PC-3 (cell line): ENCODE data around the gene NR5A1.

ENCODE experiments used
- CTCF ChIP-seq: fragments of 300-600 bp; sonication (generic); conservative IDR thresholded peaks from 2 replicates; pipeline ENCODE4 v1.5.1; 2017; ENCODE audit warnings: antibody characterized with exemption, low read depth, mild to moderate bottlenecking, low read length
- EZH2 ChIP-seq: fragments of 300-600 bp; sonication (generic); IDR thresholded peaks from one replicate; pipeline ENCODE4 v1.6.1; 2017; ENCODE audit warnings: antibody characterized with exemption, mild to moderate bottlenecking, low read length; ENCODE audit not compliant: unreplicated experiment
- EZH2phosphoT487 ChIP-seq: fragments of 300-600 bp; sonication (generic); IDR thresholded peaks from 2 replicates; pipeline ENCODE4 v1.6.1; 2018; ENCODE audit warnings: mild to moderate bottlenecking, antibody characterized with exemption, low read length, borderline replicate concordance

- TF ChIP-seq CTCF (no peak), EZH2 (no peak), EZH2phosphoT487 (no peak)
Observed at GRCh38 chr9:124537926-124538325, 30.7 kb upstream of the NR5A1 start.
